ENCODE data around the gene PRMT2. TPM values are rescaled to one million over a fixed set of nuclear protein-coding genes. Genes with fewer than 3 reads are reported as not detected.
"Not testable (repeated sequence)": the region's sequence is repeated elsewhere in the genome, so short reads cannot be mapped to it uniquely, and the experiment has no call there.

PRMT2 gene
- total and polyA plus RNA-seq, 2 experiments from 2014 or later, result 51.9 to 56.9 TPM

- not testable (repeated sequence) for H3K27me3 ChIP-seq (ENCODE audit: insufficient read depth); H3K9me3 Mint-ChIP-seq; H3K4me3 ChIP-seq; H4K20me1 ChIP-seq (replicated peaks; ENCODE audit: insufficient read depth); ATAC-seq; H3K9me2 ChIP-seq (ENCODE audit: insufficient read depth); H3K36me3 ChIP-seq (ENCODE audit: insufficient read depth); H3K4me3 Mint-ChIP-seq; H3K4me2 ChIP-seq; H2AFZ ChIP-seq; H3K36me3 Mint-ChIP-seq (ENCODE audit: low read depth); H3K4me1 Mint-ChIP-seq; H3K27me3 Mint-ChIP-seq (ENCODE audit: insufficient read depth, low read depth, poor library complexity); H3K27ac ChIP-seq (ENCODE audit: low read depth); H3K27ac Mint-ChIP-seq; H3K4me1 ChIP-seq (ENCODE audit: insufficient read depth); H3K79me2 ChIP-seq (replicated peaks; ENCODE audit: insufficient read depth); H3F3A ChIP-seq (replicated peaks; ENCODE audit: low read depth); DNase-seq (ENCODE audit: low spot score)
These were observed 63.2 kb downstream of the PRMT2 start for GRCh38 chr21:46698652-46699051.

- not testable (repeated sequence) for H3K27me3 Mint-ChIP-seq (ENCODE audit: insufficient read depth, low read depth, poor library complexity); H3K4me1 Mint-ChIP-seq; H3K27me3 ChIP-seq (ENCODE audit: insufficient read depth); H2AFZ ChIP-seq; H3K4me1 ChIP-seq (ENCODE audit: insufficient read depth); H3K79me2 ChIP-seq (replicated peaks; ENCODE audit: insufficient read depth); H3K27ac Mint-ChIP-seq; H3F3A ChIP-seq (replicated peaks; ENCODE audit: low read depth); H3K36me3 ChIP-seq (ENCODE audit: insufficient read depth); H3K4me2 ChIP-seq; H4K20me1 ChIP-seq (replicated peaks; ENCODE audit: insufficient read depth); H3K36me3 Mint-ChIP-seq (ENCODE audit: low read depth); DNase-seq (ENCODE audit: low spot score); H3K4me3 Mint-ChIP-seq; H3K4me3 ChIP-seq; ATAC-seq; H3K9me3 Mint-ChIP-seq; H3K27ac ChIP-seq (ENCODE audit: low read depth); H3K9me2 ChIP-seq (ENCODE audit: insufficient read depth)
These were observed 63.6 kb downstream of the PRMT2 start for GRCh38 chr21:46699104-46699503.

Other genes with a start within 250 kb of the PRMT2 start
- gene DIP2A, start 176.8 kb upstream of the PRMT2 start, total RNA-seq (2014; rRNA removed; shearing (Covaris generic)), result 34.4 and 36.3 TPM in 2 replicates
- gene DIP2A, start 176.8 kb upstream of the PRMT2 start, polyA plus RNA-seq (2016; fragmentation: Nextera tagmentation; extraction: Ambion mirVana), result 15.9 and 18.5 TPM in 2 replicates
- gene S100B, start 30.6 kb upstream of the PRMT2 start, total RNA-seq (2014; rRNA removed; shearing (Covaris generic)), result 0.23 and 1.5 TPM in 2 replicates
- gene S100B, start 30.6 kb upstream of the PRMT2 start, polyA plus RNA-seq (2016; fragmentation: Nextera tagmentation; extraction: Ambion mirVana), result 0.96 and 0.97 TPM in 2 replicates

All from GM23338 (cell line).